Measurements from ENCODE around the gene USP5. TPM values are rescaled to one million over a fixed set of nuclear protein-coding genes. Genes with fewer than 3 reads are reported as not detected.

The USP5 gene
- total and polyA plus RNA-seq, 2 donors (not counting 3 experiments of a cell fraction or from before 2014, with no cell fraction given), result 68.9 to 135 TPM

- Histone ChIP-seq H3K4me1 (ENCODE audit: control insufficient read depth, extremely low read depth, insufficient read depth, low read length) (peaks cover 36% of the 10 kb centered on the region), H4K20me1 (replicated peaks; ENCODE audit: control insufficient read depth, extremely low read depth, insufficient read depth, low read length) (no peaks in the 10 kb centered on the region), H3K4me2 (ENCODE audit: insufficient read depth, low read length) (peak overlapping the region; percentile 75), H3K9me3 (replicated peaks; ENCODE audit: control insufficient read depth, insufficient read depth, low read length) (no peaks in the 10 kb centered on the region), H3K79me2 (ENCODE audit: control insufficient read depth, insufficient read depth, low read length) (peaks cover 40% of the 10 kb centered on the region), H3K27me3 (ENCODE audit: control insufficient read depth in 2 of 2, insufficient read depth in 2 of 2, low read length in 2 of 2) (no peaks in the 10 kb centered on the region), H3K4me3 (replicated peaks in 1 of 3; ENCODE audit: insufficient read depth in 1 of 3, low read depth in 1 of 3, low read length in 3 of 3) (peak overlapping the region; percentile 60 to 95 (median 75)), H3K36me3 (ENCODE audit: control insufficient read depth in 2 of 2, extremely low read depth in 1 of 2, insufficient read depth in 2 of 2, low read length in 2 of 2) (peaks cover 2 to 30% of the 10 kb centered on the region in 2 experiments), H3K27ac (ENCODE audit: insufficient read depth, low read depth, low read length) (no peak overlapping the region), H3K9ac (replicated peaks; ENCODE audit: extremely low read depth, insufficient read depth, low read length) (peak overlapping the region; percentile 67), H3K9me1 (replicated peaks; ENCODE audit: control insufficient read depth, extremely low read depth, insufficient read depth, low read length) (no peaks in the 10 kb centered on the region), H2AFZ (ENCODE audit: low read depth, low read length) (no peak overlapping the region)
- intact Hi-C loops (cut with micrococcal nuclease), result loop anchor here (1.0 kb wide), 4 partner anchors 16 to 97 kb away; partner anchors contain the start of genes RNU7-1 and USP5
- FAIRE-seq, result peak; percentile 81
- ChIA-PET CTCF (interaction anchor here (0.9 to 3.9 kb wide), 17 partner anchors 10 to 246 kb away, joined by 3 to 43 read pairs (median 7); partner anchors contain the start of genes C12orf57, C1RL, CDCA3 and RNU7-1), POLR2A (interaction anchor here (1.1 to 2.4 kb wide), 5 partner anchors 16 to 76 kb away, joined by 3 to 48 read pairs (median 8); partner anchors contain the start of genes C12orf57, CDCA3, LRRC23 and RNU7-1)
- TF ChIP-seq, protein P1, sequence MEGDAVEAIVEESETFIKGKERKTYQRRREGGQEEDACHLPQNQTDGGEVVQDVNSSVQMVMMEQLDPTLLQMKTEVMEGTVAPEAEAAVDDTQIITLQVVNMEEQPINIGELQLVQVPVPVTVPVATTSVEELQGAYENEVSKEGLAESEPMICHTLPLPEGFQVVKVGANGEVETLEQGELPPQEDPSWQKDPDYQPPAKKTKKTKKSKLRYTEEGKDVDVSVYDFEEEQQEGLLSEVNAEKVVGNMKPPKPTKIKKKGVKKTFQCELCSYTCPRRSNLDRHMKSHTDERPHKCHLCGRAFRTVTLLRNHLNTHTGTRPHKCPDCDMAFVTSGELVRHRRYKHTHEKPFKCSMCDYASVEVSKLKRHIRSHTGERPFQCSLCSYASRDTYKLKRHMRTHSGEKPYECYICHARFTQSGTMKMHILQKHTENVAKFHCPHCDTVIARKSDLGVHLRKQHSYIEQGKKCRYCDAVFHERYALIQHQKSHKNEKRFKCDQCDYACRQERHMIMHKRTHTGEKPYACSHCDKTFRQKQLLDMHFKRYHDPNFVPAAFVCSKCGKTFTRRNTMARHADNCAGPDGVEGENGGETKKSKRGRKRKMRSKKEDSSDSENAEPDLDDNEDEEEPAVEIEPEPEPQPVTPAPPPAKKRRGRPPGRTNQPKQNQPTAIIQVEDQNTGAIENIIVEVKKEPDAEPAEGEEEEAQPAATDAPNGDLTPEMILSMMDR (IDR thresholded peaks at IDR 0.05; ENCODE audit: extremely low read depth in 1 of 2, insufficient read depth in 1 of 2, low read depth in 1 of 2, low read length in 2 of 2), result peak in 1 of 2 donors; percentile 25
- TF ChIP-seq POLR2A (IDR thresholded peaks at IDR 0.05; ENCODE audit: low read depth, low read length), result no peak
- dilution Hi-C loops (cut with MboI; ENCODE audit: extremely low pct_ligation_motif_present, low sequenced_read_pairs), result no loop called here
- no peak for DNase-seq (ENCODE audit: low read depth, low spot score)
- no TSS peak for BruUV-seq (replicated peaks)
Observed at GRCh38 chr12:6868211-6869048, 16.5 kb downstream of the USP5 start.
